Activated CD8-positive, alpha-beta T cell treated with anti-CD3 and anti-CD28 coated beads for 36 hours (primary cell): Measurements from ENCODE around the gene ZNF804B. TPM values are rescaled to one million over a fixed set of nuclear protein-coding genes. Genes with fewer than 3 reads are reported as not detected.

Experiments used
- ATAC-seq: fragments of 200-7000 bp; cut with Tn5 transposase; one replicate; pipeline ENCODE4 v1.10.0; 2021; ENCODE audit warnings: mild to moderate bottlenecking, moderate library complexity
- CTCF ChIA-PET: fragments of 350-600 bp; sonication (Branson Sonifier 250); formaldehyde crosslinking; loops from one replicate; lab custom pipeline; 2021; ENCODE audit warnings: antibody characterized with exemption; lab: Charles Lee
- POLR2A ChIA-PET: fragments of 350-600 bp; sonication (Branson Sonifier 250); formaldehyde crosslinking; loops from one replicate; lab custom pipeline; 2021; ENCODE audit warnings: antibody characterized with exemption; lab: Charles Lee
- DNase-seq: peaks from one replicate; pipeline ENCODE4 v3.0.0-alpha.2; 2020
- H3K27ac Mint-ChIP-seq: one replicate; pipeline ENCODE4 v1.8.0; 2021; ENCODE audit warnings: mild to moderate bottlenecking, mixed read lengths
- H3K27me3 Mint-ChIP-seq: one replicate; pipeline ENCODE4 v1.8.0; 2021; ENCODE audit warnings: mixed read lengths
- H3K36me3 Mint-ChIP-seq: one replicate; pipeline ENCODE4 v1.8.0; 2021; ENCODE audit warnings: low read depth, mixed read lengths
- H3K4me1 Mint-ChIP-seq: one replicate; pipeline ENCODE4 v1.8.0; 2021; ENCODE audit warnings: low read depth, mixed read lengths
- H3K4me3 Mint-ChIP-seq: one replicate; pipeline ENCODE4 v1.8.0; 2021; ENCODE audit warnings: mild to moderate bottlenecking, moderate library complexity, mixed read lengths
- H3K9me3 Mint-ChIP-seq: one replicate; pipeline ENCODE4 v1.8.0; 2021; ENCODE audit warnings: mixed read lengths
- CTCF ChIP-seq: fragments of 200-600 bp; IDR thresholded peaks from one replicate; pipeline ENCODE4 v1.8.0; 2022; ENCODE audit warnings: antibody characterized with exemption, mild to moderate bottlenecking
- intact Hi-C: fragments of 100-400 bp; cut with micrococcal nuclease; formaldehyde crosslinking; loops from one replicate; pipeline ENCODE4 v1.10.0; 2022
- total RNA-seq, 2 experiments: library from RNA; stranded (reverse); gene quantifications; one replicate each; pipeline ENCODE4 v1.2.3, GENCODE V29; 2021

ZNF804B gene
- total RNA-seq, 2 experiments from 2014 or later: not detected

GRCh38 chr7:88757371-88757770 is 2.1 kb upstream of the ZNF804B start:
- H3K4me3 Mint-ChIP-seq: no peak overlapping the region
- no peaks in the 10 kb centered on the region for H3K9me3 Mint-ChIP-seq
- H3K27ac Mint-ChIP-seq: no peak overlapping the region
- H3K27me3 Mint-ChIP-seq: peaks cover 36% of the 10 kb centered on the region
- TF ChIP-seq CTCF: no peak
- DNase-seq (no peak), ATAC-seq (no peak)
- CTCF ChIA-PET: no interaction called here
- POLR2A ChIA-PET: no interaction called here
- H3K4me1 Mint-ChIP-seq: peaks cover 3% of the 10 kb centered on the region
- H3K36me3 Mint-ChIP-seq: peaks cover 2% of the 10 kb centered on the region
- intact Hi-C loops: no loop called here

- DNase-seq: peak; percentile 1
- no peak for TF ChIP-seq CTCF
- no peak overlapping the region for H3K27ac Mint-ChIP-seq
- H3K36me3 Mint-ChIP-seq: peaks cover 2% of the 10 kb centered on the region
- peaks cover 3% of the 10 kb centered on the region for H3K4me1 Mint-ChIP-seq
- no peaks in the 10 kb centered on the region for H3K9me3 Mint-ChIP-seq
- H3K27me3 Mint-ChIP-seq: peaks cover 33% of the 10 kb centered on the region
- intact Hi-C loops: no loop called here
- no peak overlapping the region for H3K4me3 Mint-ChIP-seq
- no peak for ATAC-seq
- ChIA-PET CTCF (no interaction called here), POLR2A (no interaction called here)
Observed at GRCh38 chr7:88758381-88759229, 895 bp upstream of the ZNF804B start.

- Mint-ChIP-seq H3K4me3 (no peak overlapping the region), H3K27ac (no peak overlapping the region), H3K27me3 (peaks cover 32% of the 10 kb centered on the region)
Observed at GRCh38 chr7:88760136-88760515, 626 bp downstream of the ZNF804B start.

GRCh38 chr7:88761779-88762178 is 2.3 kb downstream of the ZNF804B start:
- no peak for TF ChIP-seq CTCF
- Mint-ChIP-seq H3K9me3 (no peaks in the 10 kb centered on the region), H3K27ac (no peak overlapping the region), H3K27me3 (peaks cover 27% of the 10 kb centered on the region), H3K4me1 (peaks cover 3% of the 10 kb centered on the region), H3K36me3 (peaks cover 2% of the 10 kb centered on the region), H3K4me3 (no peak overlapping the region)
- intact Hi-C loops: no loop called here
- ATAC-seq (no peak), DNase-seq (no peak)
- CTCF ChIA-PET: no interaction called here
- POLR2A ChIA-PET: no interaction called here

More at GRCh38 chr7:88760136-88760515, 626 bp downstream of the ZNF804B start:
- TF ChIP-seq CTCF: no peak
- ATAC-seq (no peak), DNase-seq (no peak)
- intact Hi-C loops: no loop called here
- ChIA-PET POLR2A (no interaction called here), CTCF (no interaction called here)
- Mint-ChIP-seq H3K9me3 (no peaks in the 10 kb centered on the region), H3K4me1 (peaks cover 3% of the 10 kb centered on the region), H3K36me3 (peaks cover 2% of the 10 kb centered on the region)

- H3K4me3 Mint-ChIP-seq: no peak overlapping the region
- CTCF ChIA-PET: no interaction called here
- H3K4me1 Mint-ChIP-seq: no peaks in the 10 kb centered on the region
- H3K27me3 Mint-ChIP-seq: peaks cover 6% of the 10 kb centered on the region
- H3K27ac Mint-ChIP-seq: no peak overlapping the region
- no peaks in the 10 kb centered on the region for H3K36me3 Mint-ChIP-seq
- POLR2A ChIA-PET: no interaction called here
- intact Hi-C loops: no loop called here
- DNase-seq (no peak), ATAC-seq (no peak)
- no peaks in the 10 kb centered on the region for H3K9me3 Mint-ChIP-seq
- no peak for TF ChIP-seq CTCF
Observed at GRCh38 chr7:88771417-88771816, 11.9 kb downstream of the ZNF804B start.
